Measurements from ENCODE around the gene ZNF555. TPM values are rescaled to one million over a fixed set of nuclear protein-coding genes. Genes with fewer than 3 reads are reported as not detected.

Gene ZNF555
- total RNA-seq, 1 experiment from 2014 or later, result 0.84 TPM

DNA sequence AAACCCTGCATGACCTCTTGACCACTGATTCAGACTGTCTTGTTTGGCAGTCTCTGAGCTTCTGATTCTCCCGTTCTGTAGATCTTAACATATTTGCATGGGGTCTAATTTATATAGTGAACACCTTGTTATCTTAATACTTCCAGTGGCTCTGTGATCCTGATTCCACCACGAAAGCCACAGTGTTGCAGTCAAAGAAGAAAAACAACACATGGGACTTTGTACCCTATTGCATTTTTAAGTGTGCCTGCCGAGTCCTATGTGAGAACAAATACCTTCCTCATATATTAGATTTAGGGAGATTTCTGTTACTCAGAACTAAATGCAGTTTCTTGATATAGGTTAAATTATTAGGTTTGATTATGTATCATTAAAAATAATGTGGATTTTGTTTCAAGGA is 13.6 kb downstream of the ZNF555 start:
- POLR2A ChIA-PET (ENCODE audit: unreplicated experiment), result no interaction called here
- H3K9me3 ChIP-seq (ENCODE audit: low read length), result peaks cover 41% of the 10 kb centered on the region

DNA sequence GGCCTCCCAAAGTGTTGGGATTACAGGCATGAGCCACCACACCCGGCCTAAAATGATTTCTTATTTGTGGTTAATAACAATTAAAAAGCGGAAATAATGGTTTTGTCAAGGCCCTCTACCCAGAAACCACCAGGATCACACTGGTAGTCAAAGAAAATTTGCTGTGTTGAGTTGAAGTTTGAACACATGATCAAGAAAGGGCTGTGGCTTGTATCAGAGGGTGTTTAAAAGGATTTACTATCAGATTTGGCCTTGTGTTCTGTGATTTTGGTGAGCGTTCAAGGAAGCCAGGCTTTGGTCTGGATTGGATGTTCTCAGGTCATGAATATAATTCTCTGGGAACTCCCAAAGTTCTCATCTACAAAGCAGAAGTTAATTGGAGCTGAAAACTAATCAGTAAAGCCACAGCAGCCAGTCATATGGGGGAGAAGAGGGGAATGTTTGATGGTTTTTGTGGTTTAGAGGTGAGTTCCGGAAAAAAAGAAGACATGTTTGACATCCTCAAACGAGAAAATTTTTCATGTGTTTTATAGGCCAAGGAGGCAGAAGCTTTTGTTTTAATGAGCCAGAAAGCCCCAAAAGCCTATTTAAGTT is 15.3 kb downstream of the ZNF555 start:
- POLR2A ChIA-PET (ENCODE audit: unreplicated experiment), result no interaction called here
- Histone ChIP-seq H3K4me1 (ENCODE audit: insufficient read depth, low read length) (no peaks in the 10 kb centered on the region), H3K9ac (ENCODE audit: low read length) (no peak overlapping the region), H3K27ac (ENCODE audit: low read length) (no peak overlapping the region), H3K27me3 (ENCODE audit: low read length) (no peaks in the 10 kb centered on the region), H3F3A (ENCODE audit: low read length, unreplicated experiment) (no peaks in the 10 kb centered on the region), H3K79me2 (ENCODE audit: low read length) (no peaks in the 10 kb centered on the region), H3K36me3 (ENCODE audit: low read depth, low read length) (peaks cover 37% of the 10 kb centered on the region), H3K9me3 (ENCODE audit: low read length) (peaks cover 33% of the 10 kb centered on the region), H2AFZ (ENCODE audit: low read length) (no peak overlapping the region), H3K4me3 (ENCODE audit: low read length) (no peak overlapping the region), H4K20me1 (ENCODE audit: low read length) (no peaks in the 10 kb centered on the region), H3K9me2 (replicated peaks; ENCODE audit: low read length) (no peaks in the 10 kb centered on the region), H3K4me2 (ENCODE audit: low read length) (no peak overlapping the region)
- TF ChIP-seq, protein P1, sequence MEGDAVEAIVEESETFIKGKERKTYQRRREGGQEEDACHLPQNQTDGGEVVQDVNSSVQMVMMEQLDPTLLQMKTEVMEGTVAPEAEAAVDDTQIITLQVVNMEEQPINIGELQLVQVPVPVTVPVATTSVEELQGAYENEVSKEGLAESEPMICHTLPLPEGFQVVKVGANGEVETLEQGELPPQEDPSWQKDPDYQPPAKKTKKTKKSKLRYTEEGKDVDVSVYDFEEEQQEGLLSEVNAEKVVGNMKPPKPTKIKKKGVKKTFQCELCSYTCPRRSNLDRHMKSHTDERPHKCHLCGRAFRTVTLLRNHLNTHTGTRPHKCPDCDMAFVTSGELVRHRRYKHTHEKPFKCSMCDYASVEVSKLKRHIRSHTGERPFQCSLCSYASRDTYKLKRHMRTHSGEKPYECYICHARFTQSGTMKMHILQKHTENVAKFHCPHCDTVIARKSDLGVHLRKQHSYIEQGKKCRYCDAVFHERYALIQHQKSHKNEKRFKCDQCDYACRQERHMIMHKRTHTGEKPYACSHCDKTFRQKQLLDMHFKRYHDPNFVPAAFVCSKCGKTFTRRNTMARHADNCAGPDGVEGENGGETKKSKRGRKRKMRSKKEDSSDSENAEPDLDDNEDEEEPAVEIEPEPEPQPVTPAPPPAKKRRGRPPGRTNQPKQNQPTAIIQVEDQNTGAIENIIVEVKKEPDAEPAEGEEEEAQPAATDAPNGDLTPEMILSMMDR (conservative IDR thresholded peaks at IDR 0.05; ENCODE audit: low read depth, low read length), result no peak
- TF ChIP-seq EZH2 (IDR thresholded peaks at IDR 0.05; ENCODE audit: low read length, unreplicated experiment), result no peak
- TF ChIP-seq EZH2phosphoT487 (IDR thresholded peaks at IDR 0.05; ENCODE audit: borderline replicate concordance, low read length), result no peak
- CTCF ChIA-PET, result no interaction called here
- intact Hi-C loops (cut with micrococcal nuclease), result no loop called here
- no TSS peak for BruUV-seq (replicated peaks)
- ATAC-seq (no peak), DNase-seq (no peak)

More for the DNA sequence above, 13.6 kb downstream of the ZNF555 start:
- no peak overlapping the region for H3K9ac ChIP-seq (ENCODE audit: low read length)
- DNase-seq (no peak), ATAC-seq (no peak)
- H4K20me1 ChIP-seq (ENCODE audit: low read length), result no peaks in the 10 kb centered on the region
- no TSS peak for BruUV-seq (replicated peaks)
- TF ChIP-seq, protein P1 (conservative IDR thresholded peaks at IDR 0.05; ENCODE audit: low read depth, low read length), result no peak
- TF ChIP-seq EZH2 (IDR thresholded peaks at IDR 0.05; ENCODE audit: low read length, unreplicated experiment) (no peak), EZH2phosphoT487 (IDR thresholded peaks at IDR 0.05; ENCODE audit: borderline replicate concordance, low read length) (no peak)
- H3K27ac ChIP-seq (ENCODE audit: low read length), result no peak overlapping the region
- H3K9me2 ChIP-seq (replicated peaks; ENCODE audit: low read length), result no peaks in the 10 kb centered on the region
- intact Hi-C loops (cut with micrococcal nuclease), result no loop called here
- no peaks in the 10 kb centered on the region for H3F3A ChIP-seq (ENCODE audit: low read length, unreplicated experiment)
- no peaks in the 10 kb centered on the region for H3K4me1 ChIP-seq (ENCODE audit: insufficient read depth, low read length)
- H2AFZ ChIP-seq (ENCODE audit: low read length), result no peak overlapping the region
- no peaks in the 10 kb centered on the region for H3K27me3 ChIP-seq (ENCODE audit: low read length)
- no peak overlapping the region for H3K4me3 ChIP-seq (ENCODE audit: low read length)
- peaks cover 51% of the 10 kb centered on the region for H3K36me3 ChIP-seq (ENCODE audit: low read depth, low read length)
- H3K79me2 ChIP-seq (ENCODE audit: low read length), result no peaks in the 10 kb centered on the region
- CTCF ChIA-PET, result no interaction called here
- H3K4me2 ChIP-seq (ENCODE audit: low read length), result no peak overlapping the region

DNA sequence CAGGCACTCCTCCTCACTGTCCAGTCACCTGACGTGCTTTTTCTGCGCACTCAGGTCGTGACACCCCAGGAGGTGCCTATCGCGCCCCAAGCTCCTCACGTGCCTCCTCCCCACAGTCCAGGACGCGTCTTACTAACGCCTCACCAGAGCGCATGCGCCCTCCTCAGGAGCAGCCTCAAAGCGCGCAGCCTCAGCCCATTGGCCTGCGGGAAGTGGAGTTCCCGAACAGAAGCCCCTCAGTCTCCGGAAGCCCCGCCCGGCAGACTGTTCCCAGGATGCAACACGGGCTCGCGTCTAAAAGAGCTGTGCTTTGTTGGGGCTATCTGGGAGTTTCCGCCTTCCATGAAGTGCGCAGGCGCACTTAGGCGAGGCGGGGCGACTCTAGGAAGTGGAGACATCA is 17.6 kb downstream of the ZNF555 start:
- H2AFZ ChIP-seq (ENCODE audit: low read length), result no peak overlapping the region
- H3K9me2 ChIP-seq (replicated peaks; ENCODE audit: low read length), result no peaks in the 10 kb centered on the region
- H3K4me1 ChIP-seq (ENCODE audit: insufficient read depth, low read length), result no peaks in the 10 kb centered on the region
- intact Hi-C loops (cut with micrococcal nuclease), result no loop called here
- no peaks in the 10 kb centered on the region for H3K27me3 ChIP-seq (ENCODE audit: low read length)
- CTCF ChIA-PET, result no interaction called here
- H3K36me3 ChIP-seq (ENCODE audit: low read depth, low read length), result peaks cover 14% of the 10 kb centered on the region
- H3K79me2 ChIP-seq (ENCODE audit: low read length), result no peaks in the 10 kb centered on the region
- BruUV-seq (replicated peaks), result no TSS peak
- ATAC-seq, result no peak
- no peak overlapping the region for H3K4me3 ChIP-seq (ENCODE audit: low read length)
- DNase-seq, result no peak
- H4K20me1 ChIP-seq (ENCODE audit: low read length), result no peaks in the 10 kb centered on the region
- TF ChIP-seq, protein P1 (conservative IDR thresholded peaks at IDR 0.05; ENCODE audit: low read depth, low read length), result no peak
- no peak for TF ChIP-seq EZH2phosphoT487 (IDR thresholded peaks at IDR 0.05; ENCODE audit: borderline replicate concordance, low read length)
- no peak for TF ChIP-seq EZH2 (IDR thresholded peaks at IDR 0.05; ENCODE audit: low read length, unreplicated experiment)
- no peak overlapping the region for H3K9ac ChIP-seq (ENCODE audit: low read length)
- H3K27ac ChIP-seq (ENCODE audit: low read length), result no peak overlapping the region
- POLR2A ChIA-PET (ENCODE audit: unreplicated experiment), result no interaction called here
- no peak overlapping the region for H3K4me2 ChIP-seq (ENCODE audit: low read length)
- H3K9me3 ChIP-seq (ENCODE audit: low read length), result peaks cover 14% of the 10 kb centered on the region
- no peaks in the 10 kb centered on the region for H3F3A ChIP-seq (ENCODE audit: low read length, unreplicated experiment)
